HepG2 (cell line): ENCODE results near the gene CNTF. TPM values are rescaled to one million over a fixed set of nuclear protein-coding genes. Genes with fewer than 3 reads are reported as not detected.

Source experiments
- ATF6 ChIP-seq: sonication (generic); formaldehyde crosslinking; conservative IDR thresholded peaks from 2 replicates; pipeline ENCODE4 v1.4.0; 2020; ENCODE audit warnings: missing genetic modification reagents
- CBX5 ChIP-seq: sonication (generic); formaldehyde crosslinking; IDR thresholded peaks from 2 replicates; pipeline ENCODE4 v1.4.0; 2020; ENCODE audit warnings: missing genetic modification reagents, borderline replicate concordance
- CHCHD3 ChIP-seq: sonication (generic); formaldehyde crosslinking; IDR thresholded peaks from 2 replicates; pipeline ENCODE4 v1.8.0; 2022; ENCODE audit warnings: mild to moderate bottlenecking, missing genetic modification reagents, moderate library complexity
- CSRNP1 ChIP-seq: sonication (generic); formaldehyde crosslinking; IDR thresholded peaks from 2 replicates; pipeline ENCODE4 v1.8.1; 2023; ENCODE audit warnings: mild to moderate bottlenecking, missing genetic modification reagents
- EZH2 ChIP-seq: conservative IDR thresholded peaks from 2 replicates; pipeline ENCODE4 v1.6.1; 2012; ENCODE audit warnings: mild to moderate bottlenecking, low read depth, low read length, moderate library complexity
- GMEB1 ChIP-seq: sonication (generic); formaldehyde crosslinking; IDR thresholded peaks from 2 replicates; pipeline ENCODE4 v1.5.1; 2020; ENCODE audit warnings: missing genetic modification reagents, mild to moderate bottlenecking, borderline replicate concordance
- HOXA3 ChIP-seq: sonication (generic); formaldehyde crosslinking; IDR thresholded peaks from 2 replicates; pipeline ENCODE4 v1.5.0; 2020; ENCODE audit warnings: missing genetic modification reagents
- MATR3 ChIP-seq: sonication (generic); formaldehyde crosslinking; IDR thresholded peaks from 2 replicates; pipeline ENCODE4 v1.4.0; 2020; ENCODE audit warnings: missing genetic modification reagents
- MXD3 ChIP-seq: IDR thresholded peaks from 2 replicates; pipeline ENCODE4 v1.6.1; 2016; ENCODE audit warnings: mild to moderate bottlenecking, missing biosample characterization, missing genetic modification reagents
- RFXANK ChIP-seq: IDR thresholded peaks from 2 replicates; pipeline ENCODE4 v1.6.1; 2016
- TFDP1 ChIP-seq: IDR thresholded peaks from 2 replicates; pipeline ENCODE4 v1.6.1; 2016; ENCODE audit warnings: missing compliant biosample characterization, missing genetic modification reagents, borderline replicate concordance
- TGIF2 ChIP-seq: IDR thresholded peaks from 2 replicates; pipeline ENCODE4 v1.6.1; 2016; ENCODE audit warnings: control low read depth, missing compliant biosample characterization
- ZBTB1 ChIP-seq: sonication (generic); formaldehyde crosslinking; IDR thresholded peaks from 2 replicates; pipeline ENCODE4 v1.4.0; 2020; ENCODE audit warnings: missing genetic modification reagents, borderline replicate concordance
- ZBTB43 ChIP-seq: sonication (generic); formaldehyde crosslinking; conservative IDR thresholded peaks from 2 replicates; pipeline ENCODE4 v1.4.0; 2020; ENCODE audit warnings: missing genetic modification reagents
- ZFP36L1 ChIP-seq: sonication (generic); formaldehyde crosslinking; IDR thresholded peaks from 2 replicates; pipeline ENCODE4 v1.8.0; 2022; ENCODE audit warnings: mild to moderate bottlenecking, missing genetic modification reagents, moderate library complexity
- ZNF317 ChIP-seq: sonication (generic); formaldehyde crosslinking; IDR thresholded peaks from 2 replicates; pipeline ENCODE4 v1.5.0; 2020; ENCODE audit warnings: mild to moderate bottlenecking, missing genetic modification reagents
- ZNF350 ChIP-seq: sonication (generic); formaldehyde crosslinking; IDR thresholded peaks from 2 replicates; pipeline ENCODE4 v1.4.0; 2020; ENCODE audit warnings: mild to moderate bottlenecking, low read depth, missing genetic modification reagents, borderline replicate concordance
- ZNF484 ChIP-seq: sonication (generic); formaldehyde crosslinking; IDR thresholded peaks from 2 replicates; pipeline ENCODE4 v1.5.1; 2020; ENCODE audit warnings: mild to moderate bottlenecking, low read depth, missing genetic modification reagents, borderline replicate concordance
- ZNF543 ChIP-seq: sonication (generic); formaldehyde crosslinking; IDR thresholded peaks from 2 replicates; pipeline ENCODE4 v1.4.0; 2020; ENCODE audit warnings: mild to moderate bottlenecking, missing genetic modification reagents
- ZNF564 ChIP-seq: sonication (generic); formaldehyde crosslinking; IDR thresholded peaks from 2 replicates; pipeline ENCODE4 v1.8.1; 2023; ENCODE audit warnings: mild to moderate bottlenecking, missing genetic modification reagents
- ZNF570 ChIP-seq: sonication (generic); formaldehyde crosslinking; IDR thresholded peaks from 2 replicates; pipeline ENCODE4 v1.4.0; 2020; ENCODE audit warnings: mild to moderate bottlenecking, missing genetic modification reagents, borderline replicate concordance
- ZNF749 ChIP-seq: sonication (generic); formaldehyde crosslinking; IDR thresholded peaks from 2 replicates; pipeline ENCODE4 v1.8.0; 2022; ENCODE audit warnings: mild to moderate bottlenecking, missing genetic modification reagents, moderate library complexity, borderline replicate concordance
- ZNF883 ChIP-seq: sonication (generic); formaldehyde crosslinking; IDR thresholded peaks from 2 replicates; pipeline ENCODE4 v1.5.1; 2020; ENCODE audit warnings: mild to moderate bottlenecking, missing genetic modification reagents; ENCODE audit errors: not compliant biosample characterization
- polyA plus RNA-seq, 8 experiments: library from polyadenylated mRNA; depleted of rRNA in 3 of 8; stranded (reverse) in 7 of 8; unstranded in 1 of 8; fragments of >200 nt; fragmentation: Illumina TruSeq in 4 of 8; extraction: Trizol in 4 of 8; gene quantifications; 2 replicates each; pipeline versions ENCODE4 v1.2.1 to v1.2.3, GENCODE V29; 2011 to 2016; ENCODE audit warnings: low read depth in 4 of 8, missing spikeins in 1 of 8, mixed read lengths in 1 of 8; ENCODE audit not compliant: insufficient read depth in 1 of 8
- total RNA-seq, 5 experiments: library from RNA; depleted of rRNA; stranded (reverse); fragments of >200 nt; fragmentation: Illumina TruSeq; extraction: Trizol; gene quantifications; 2 replicates each; pipeline ENCODE4 v1.2.3, GENCODE V29; 2016; ENCODE audit warnings: low read depth in 1 of 5

The CNTF gene
- total and polyA plus RNA-seq, 2 of the 13 experiments (the other 11 are each of a cell fraction or from before 2014, with no cell fraction given) = 0.51 to 2.3 TPM

GRCh38 chr11:58578136-58578634 is 44.3 kb upstream of the CNTF start (continued):
- no peak for TF ChIP-seq ATF6 (CRISPR knock-in tag)
- no peak for TF ChIP-seq CHCHD3 (CRISPR knock-in tag)
- no peak for TF ChIP-seq TGIF2 (CRISPR knock-in tag)
- TF ChIP-seq MATR3 (CRISPR knock-in tag) = no peak
- TF ChIP-seq ZNF484 (CRISPR knock-in tag) = no peak
- TF ChIP-seq RFXANK (CRISPR knock-in tag) = no peak
- peak; percentile 63; the same call in 1 of the 2 replicates for TF ChIP-seq HOXA3 (CRISPR knock-in tag)
- TF ChIP-seq GMEB1 (CRISPR knock-in tag) = peak; percentile 86
- no peak for TF ChIP-seq ZFP36L1 (CRISPR knock-in tag)
- no peak for TF ChIP-seq ZNF749
- TF ChIP-seq CBX5 (CRISPR knock-in tag) = no peak
- TF ChIP-seq ZBTB43 (CRISPR knock-in tag) = 0 out of 2 replicates have a peak, but pooled peaks have one; percentile 21
- no peak for TF ChIP-seq ZNF317
- no peak for TF ChIP-seq EZH2
- no peak for TF ChIP-seq ZNF543 (CRISPR knock-in tag)
- TF ChIP-seq ZNF570 = no peak
- TF ChIP-seq CSRNP1 (CRISPR knock-in tag) = no peak
- TF ChIP-seq MXD3 (CRISPR knock-in tag) = no peak
- TF ChIP-seq TFDP1 (CRISPR knock-in tag) = 0 out of 2 replicates have a peak, but pooled peaks have one; percentile 28
- TF ChIP-seq ZNF350 = no peak; the same call in 1 of the 2 replicates
- no peak for TF ChIP-seq ZNF564
- no peak for TF ChIP-seq ZBTB1
- TF ChIP-seq ZNF883 = no peak
